HG02642 (cell line): ENCODE data around the gene OR13A1.
A peak's percentile ranks its signal among the peaks of the same experiment; 100 is the strongest.
"Not testable (repeated sequence)": the region's sequence is repeated elsewhere in the genome, so short reads cannot be mapped to it uniquely, and the experiment has no call there.

Source experiments
- ATAC-seq: cut with Tn5 transposase; IDR thresholded peaks from one replicate; pipeline ENCODE4 v1.9.1; 2021; ENCODE audit warnings: mild to moderate bottlenecking; ENCODE audit not compliant: unreplicated experiment, poor library complexity

Gene OR13A1

GRCh38 chr10:45315508-45315907 lies at the start of gene OR13A1:
OR13A1 (minus strand) TSS chr10:45315608; CDS start chr10:45304422, 11,186 bp downstream.
- no peak for ATAC-seq

- ATAC-seq = not testable (repeated sequence)
Measured at GRCh38 chr10:45361983-45362799, 46.8 kb upstream of the OR13A1 start.

- ATAC-seq = not testable (repeated sequence)
Measured at GRCh38 chr10:45358961-45359360, 43.6 kb upstream of the OR13A1 start.

- ATAC-seq = no peak
Measured at GRCh38 chr10:45355494-45355893, 40.1 kb upstream of the OR13A1 start.

- no peak for ATAC-seq
Measured at GRCh38 chr10:45354261-45354660, 38.9 kb upstream of the OR13A1 start.

- peak; percentile 77 for ATAC-seq
Measured at GRCh38 chr10:45353186-45353585, 37.8 kb upstream of the OR13A1 start.

GRCh38 chr10:45348196-45348765 lies 32.9 kb upstream of the OR13A1 start:
- not testable (repeated sequence) for ATAC-seq

- not testable (repeated sequence) for ATAC-seq
Measured at GRCh38 chr10:45347464-45347863, 32.1 kb upstream of the OR13A1 start.

- ATAC-seq = not testable (repeated sequence)
Measured at GRCh38 chr10:45346652-45347335, 31.4 kb upstream of the OR13A1 start.

- not testable (repeated sequence) for ATAC-seq
Measured at GRCh38 chr10:45340420-45340819, 25.0 kb upstream of the OR13A1 start.

GRCh38 chr10:45339894-45340293 lies 24.5 kb upstream of the OR13A1 start:
- no peak for ATAC-seq

GRCh38 chr10:45331824-45332223 lies 16.4 kb upstream of the OR13A1 start:
- ATAC-seq = not testable (repeated sequence)

GRCh38 chr10:45326864-45327263 lies 11.5 kb upstream of the OR13A1 start:
- not testable (repeated sequence) for ATAC-seq

GRCh38 chr10:45325116-45325515 lies 9.7 kb upstream of the OR13A1 start:
- no peak for ATAC-seq

GRCh38 chr10:45319702-45320101 lies 4.3 kb upstream of the OR13A1 start:
- no peak for ATAC-seq

- no peak for ATAC-seq
Measured at GRCh38 chr10:45313264-45313873, 2.0 kb downstream of the OR13A1 start.

- ATAC-seq = no peak
Measured at GRCh38 chr10:45308707-45309106, 6.7 kb downstream of the OR13A1 start.

GRCh38 chr10:45302573-45302972 lies 12.8 kb downstream of the OR13A1 start:
- no peak for ATAC-seq

GRCh38 chr10:45298341-45298955 lies 17.0 kb downstream of the OR13A1 start:
- ATAC-seq = not testable (repeated sequence)

GRCh38 chr10:45294681-45295080 lies 20.7 kb downstream of the OR13A1 start:
- ATAC-seq = no peak
